GM18907 (cell line): ENCODE data around the gene RAB12.
"Not testable (repeated sequence)": the region's sequence is repeated elsewhere in the genome, so short reads cannot be mapped to it uniquely, and the experiment has no call there.

Experiments
- ATAC-seq: cut with Tn5 transposase; IDR thresholded peaks from one replicate; pipeline ENCODE4 v1.9.1; 2021; ENCODE audit warnings: mild to moderate bottlenecking, moderate library complexity; ENCODE audit not compliant: unreplicated experiment

Gene RAB12, protein sequence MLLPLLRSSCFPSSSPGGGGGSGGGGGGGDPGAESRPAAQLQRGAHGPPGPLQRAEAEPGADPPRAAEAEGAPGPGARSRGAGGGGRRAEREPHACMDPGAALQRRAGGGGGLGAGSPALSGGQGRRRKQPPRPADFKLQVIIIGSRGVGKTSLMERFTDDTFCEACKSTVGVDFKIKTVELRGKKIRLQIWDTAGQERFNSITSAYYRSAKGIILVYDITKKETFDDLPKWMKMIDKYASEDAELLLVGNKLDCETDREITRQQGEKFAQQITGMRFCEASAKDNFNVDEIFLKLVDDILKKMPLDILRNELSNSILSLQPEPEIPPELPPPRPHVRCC

DNA sequence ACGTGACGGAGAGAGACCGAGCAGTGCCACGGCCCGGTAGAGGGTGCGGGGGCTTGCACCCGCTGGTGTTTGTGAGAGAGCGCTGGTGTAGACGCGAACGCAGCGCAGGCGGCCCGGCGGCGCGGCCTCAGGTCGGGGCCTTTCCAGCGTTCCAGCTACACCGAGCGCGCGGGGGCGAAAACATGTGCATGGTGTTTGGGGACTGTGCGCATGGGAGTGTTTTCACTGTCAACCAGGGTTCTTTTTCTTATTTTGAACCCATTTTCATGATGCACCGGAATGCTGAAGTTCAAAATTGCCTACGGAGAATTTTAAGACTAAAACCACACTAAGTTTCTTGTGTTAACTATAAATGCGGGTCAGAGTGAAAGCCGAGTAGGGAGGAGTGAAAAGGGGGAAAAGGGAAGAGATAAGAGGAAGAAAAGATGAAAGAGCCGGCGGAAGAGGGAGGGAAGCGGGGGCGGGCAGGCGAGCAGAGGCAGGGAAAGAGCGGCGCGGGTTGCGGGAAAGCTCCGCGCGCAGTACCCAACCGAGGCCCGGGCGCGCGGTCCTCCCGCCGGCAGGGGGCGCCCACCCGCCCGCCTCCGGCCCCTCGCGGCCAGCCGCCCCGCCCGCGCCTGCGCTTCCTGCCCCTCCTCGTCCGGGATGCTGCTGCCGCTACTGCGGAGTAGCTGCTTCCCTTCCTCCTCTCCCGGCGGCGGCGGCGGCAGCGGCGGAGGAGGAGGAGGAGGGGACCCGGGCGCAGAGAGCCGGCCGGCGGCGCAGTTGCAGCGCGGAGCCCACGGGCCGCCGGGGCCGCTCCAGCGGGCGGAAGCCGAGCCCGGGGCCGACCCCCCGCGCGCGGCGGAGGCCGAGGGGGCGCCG lies at the start of gene RAB12:
TSS of gene RAB12 (plus strand) at position 643 of the 864 bp plus-strand sequence. CDS start at position 646, 3 bp downstream.
- ATAC-seq = peak; percentile 77

DNA sequence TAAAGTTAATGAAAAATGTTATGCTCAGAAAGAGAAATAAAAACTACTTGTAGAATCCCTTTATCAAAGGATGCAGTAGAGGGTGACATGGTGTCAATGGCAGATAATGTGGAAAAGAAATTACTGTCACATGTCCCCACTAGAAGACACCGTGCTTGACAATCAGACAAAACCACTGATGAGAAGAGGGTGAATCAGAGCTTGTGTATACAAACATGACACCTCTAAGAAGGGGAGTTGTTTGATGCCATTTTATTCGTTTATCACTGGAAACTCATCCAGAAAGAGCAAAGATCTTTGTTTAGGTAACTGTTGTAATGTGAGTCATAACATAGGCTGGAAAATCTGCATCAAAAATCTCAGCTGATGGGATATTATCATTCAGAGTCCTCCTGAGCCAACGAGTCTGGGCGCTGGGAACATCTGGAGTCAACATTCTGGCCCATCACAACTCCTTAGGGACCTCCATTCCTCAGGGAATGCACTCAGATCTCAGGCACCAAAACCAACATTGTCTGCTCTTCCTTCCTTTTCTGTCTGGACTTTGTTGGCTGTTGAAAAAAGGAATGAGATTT lies 49.5 kb upstream of the RAB12 start:
- no peak for ATAC-seq

DNA sequence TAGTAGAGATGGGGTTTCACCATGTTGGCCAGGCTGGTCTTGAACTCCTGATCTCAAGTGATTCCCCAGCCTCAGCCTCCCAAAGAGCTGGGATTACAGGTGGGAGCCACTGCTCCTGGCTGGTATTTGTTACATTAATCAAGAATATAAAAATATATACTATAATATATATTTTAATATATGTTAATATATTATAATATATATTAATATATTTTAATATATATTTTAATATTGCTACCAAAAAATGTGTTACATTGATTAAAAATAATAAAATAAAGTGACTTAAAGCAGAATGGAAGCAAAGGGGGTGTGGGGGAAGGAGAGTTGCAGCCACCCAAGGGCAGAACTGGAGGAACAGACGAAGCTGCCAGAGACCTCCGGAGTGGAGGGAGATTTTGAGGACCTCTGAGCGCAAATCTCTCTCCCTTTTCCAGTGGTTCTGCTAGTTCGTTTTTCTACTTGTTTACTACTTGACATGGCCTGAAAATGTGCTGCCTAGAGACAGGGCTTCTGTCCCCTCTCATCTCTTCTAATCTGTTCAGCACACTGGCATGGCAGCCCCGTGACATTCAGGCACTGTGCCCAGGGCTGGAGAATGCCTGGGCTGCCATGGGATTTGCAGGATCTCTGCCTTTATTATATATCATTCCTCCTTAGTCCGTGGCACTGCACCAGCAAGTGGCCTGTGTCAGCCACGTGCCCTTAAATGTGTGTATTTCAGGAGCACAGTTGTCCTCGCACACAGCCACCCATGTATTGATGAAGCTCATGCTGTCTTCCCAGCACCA lies 47.9 kb upstream of the RAB12 start:
- ATAC-seq = no peak

GRCh38 chr18:8562070-8562469 lies 47.2 kb upstream of the RAB12 start:
- no peak for ATAC-seq

GRCh38 chr18:8562919-8563318 lies 46.3 kb upstream of the RAB12 start:
- ATAC-seq = no peak

- no peak for ATAC-seq
Observed at GRCh38 chr18:8571399-8571798, 37.8 kb upstream of the RAB12 start.

DNA sequence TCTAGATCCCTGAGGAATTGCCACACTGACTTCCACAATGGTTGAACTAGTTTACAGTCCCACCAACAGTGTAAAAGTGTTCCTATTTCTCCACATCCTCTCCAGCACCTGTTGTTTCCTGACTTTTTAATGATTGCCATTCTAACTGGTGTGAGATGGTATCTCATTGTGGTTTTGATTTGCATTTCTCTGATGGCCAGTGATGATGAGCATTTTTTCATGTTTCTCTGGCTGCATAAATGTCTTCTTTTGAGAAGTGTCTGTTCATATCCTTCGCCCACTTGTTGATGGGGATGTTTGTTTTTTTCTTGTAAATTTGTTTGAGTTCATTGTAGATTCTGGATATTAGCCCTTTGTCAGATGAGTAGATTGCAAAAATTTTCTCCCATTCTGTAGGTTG lies 35.5 kb upstream of the RAB12 start:
- ATAC-seq = not testable (repeated sequence)

GRCh38 chr18:8584798-8585197 lies 24.4 kb upstream of the RAB12 start:
- ATAC-seq = no peak

GRCh38 chr18:8586941-8587340 lies 22.3 kb upstream of the RAB12 start:
- no peak for ATAC-seq

DNA sequence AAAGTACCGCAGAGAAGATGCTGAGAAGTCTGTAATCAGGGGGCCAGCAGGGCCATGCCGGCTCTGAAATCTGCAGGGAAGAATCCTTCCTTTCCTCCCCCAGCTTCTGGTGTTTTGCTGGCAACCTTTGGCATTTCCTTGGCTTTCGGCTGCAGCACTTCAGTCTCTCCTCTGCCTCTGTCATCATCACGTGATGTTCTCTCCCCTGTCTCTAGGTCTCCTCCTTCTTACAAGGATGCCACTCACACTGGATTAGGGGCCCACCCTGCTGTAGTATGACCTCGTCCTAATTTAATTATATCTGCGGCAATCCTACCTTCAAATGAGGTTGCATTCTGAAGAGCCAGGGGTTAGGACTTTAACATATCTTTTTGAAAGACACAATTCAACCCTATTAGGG lies 13.8 kb upstream of the RAB12 start:
- no peak for ATAC-seq

- ATAC-seq = peak; percentile 81
Observed at GRCh38 chr18:8601277-8602032, 7.8 kb upstream of the RAB12 start.

- ATAC-seq = peak; percentile 11
Observed at GRCh38 chr18:8602040-8602439, 7.2 kb upstream of the RAB12 start.

DNA sequence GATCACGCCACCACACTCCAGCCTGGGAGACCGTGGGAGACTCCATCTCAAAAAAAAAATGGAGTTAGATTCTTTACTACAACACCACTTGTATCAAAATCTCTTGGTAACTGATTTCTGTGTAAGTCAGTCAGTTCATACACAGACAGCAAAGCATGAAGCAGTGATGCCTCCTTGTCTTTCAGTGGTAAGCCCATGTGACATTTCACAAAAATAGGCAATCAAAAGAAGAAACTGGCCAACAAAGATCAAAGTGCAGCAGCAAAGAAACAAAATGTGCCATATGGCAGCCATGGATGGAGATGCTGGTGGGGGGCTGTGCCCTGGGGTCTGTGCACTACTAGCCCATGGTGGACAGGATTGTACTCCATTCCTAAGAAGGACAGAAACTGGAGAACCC lies 6.7 kb upstream of the RAB12 start:
- ATAC-seq = no peak

GRCh38 chr18:8603663-8604520 lies 5.3 kb upstream of the RAB12 start:
- ATAC-seq = peak; percentile 24

- no peak for ATAC-seq
Observed at GRCh38 chr18:8605974-8606373, 3.3 kb upstream of the RAB12 start.

GRCh38 chr18:8607776-8608742 lies 1.2 kb upstream of the RAB12 start:
- no peak for ATAC-seq

DNA sequence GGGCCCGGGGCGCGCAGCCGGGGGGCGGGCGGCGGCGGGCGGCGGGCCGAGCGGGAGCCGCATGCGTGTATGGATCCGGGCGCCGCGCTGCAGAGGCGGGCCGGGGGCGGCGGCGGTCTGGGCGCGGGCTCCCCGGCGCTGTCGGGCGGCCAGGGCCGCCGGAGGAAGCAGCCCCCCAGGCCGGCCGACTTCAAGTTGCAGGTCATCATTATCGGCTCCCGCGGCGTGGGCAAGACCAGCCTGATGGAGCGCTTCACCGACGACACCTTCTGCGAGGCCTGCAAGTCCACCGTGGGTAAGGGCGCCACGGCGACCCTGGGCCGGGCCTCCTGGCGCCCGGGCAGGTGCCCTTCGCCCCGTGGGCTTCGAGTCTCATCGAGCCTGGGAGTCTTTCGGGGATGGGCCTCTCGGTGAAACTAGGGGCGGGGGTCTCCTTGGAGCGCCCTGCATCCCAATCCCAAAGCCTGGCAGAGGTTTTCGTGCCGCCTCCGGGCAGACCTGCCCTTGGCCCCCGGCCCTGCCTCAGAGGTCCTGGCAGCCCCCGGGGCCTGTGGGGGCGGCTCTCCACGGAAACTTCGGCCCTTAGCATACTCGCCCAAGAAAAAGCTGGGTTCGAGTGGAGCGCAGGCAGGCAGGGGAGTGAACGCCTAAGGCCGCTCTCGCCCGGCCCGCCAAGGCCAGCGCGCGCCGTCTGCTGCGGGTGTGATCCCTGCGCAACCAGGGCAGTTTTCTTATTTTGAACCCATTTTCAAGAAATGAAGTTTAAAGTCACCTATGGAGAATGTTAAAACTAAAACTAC lies 622 bp downstream of the RAB12 start:
- peak; percentile 20 for ATAC-seq
